H1 (cell line): ENCODE measurements around the gene CTSL. TPM values are rescaled to one million over a fixed set of nuclear protein-coding genes. Genes with fewer than 3 reads are reported as not detected.

Source experiments
- CTCF ChIA-PET: fragments of 300-600 bp; sonication (Branson Sonifier 250); formaldehyde crosslinking; loops from one replicate; lab custom pipeline; 2021; ENCODE audit not compliant: partially characterized antibody; lab: Charles Lee
- POLR2A ChIA-PET: fragments of 300-600 bp; sonication (Branson Sonifier 250); formaldehyde crosslinking; loops from one replicate; lab custom pipeline; 2021; ENCODE audit warnings: inconsistent platforms; ENCODE audit not compliant: partially characterized antibody; lab: Charles Lee
- DNase-seq, 2 experiments: peaks; one replicate each; pipeline versions ENCODE4 v3.0.0 to v3.0.0-alpha.2; 2010 to 2022; ENCODE audit warnings: low spot score in 2 of 2, low read depth in 1 of 2, mixed read lengths in 1 of 2
- FAIRE-seq: peaks from 2 replicates; lab custom pipeline; 2011; peaks lifted over from hg19 to GRCh38; lab: Jason Lieb, UNC
- H2AFZ ChIP-seq: 2 replicates; pipeline ENCODE4 v1.8.1; 2012; ENCODE audit warnings: low read length, inconsistent platforms
- H2AK5ac ChIP-seq: 2 replicates; pipeline ENCODE4 v1.6.1; 2013; ENCODE audit warnings: low read depth, low read length
- H2BK120ac ChIP-seq: replicated peaks from 2 replicates; pipeline ENCODE3; 2013; ENCODE audit warnings: low read depth, low read length, inconsistent platforms
- H2BK12ac ChIP-seq: 2 replicates; pipeline ENCODE4 v1.6.1; 2013; ENCODE audit warnings: low read depth, low read length
- H2BK15ac ChIP-seq: 2 replicates; pipeline ENCODE4 v1.6.1; 2013; ENCODE audit warnings: low read length
- H2BK20ac ChIP-seq: 2 replicates; pipeline ENCODE4 v1.6.1; 2013; ENCODE audit warnings: low read length
- H2BK5ac ChIP-seq: 2 replicates; pipeline ENCODE4 v1.6.1; 2013; ENCODE audit warnings: low read depth, low read length
- H3K14ac ChIP-seq: 2 replicates; pipeline ENCODE4 v1.6.1; 2013; ENCODE audit warnings: inconsistent platforms; ENCODE audit not compliant: insufficient read length
- H3K18ac ChIP-seq: 2 replicates; pipeline ENCODE4 v1.6.1; 2013; ENCODE audit warnings: low read length; ENCODE audit errors: extremely low read depth
- H3K23ac ChIP-seq: 2 replicates; pipeline ENCODE4 v1.6.1; 2013; ENCODE audit warnings: inconsistent platforms; ENCODE audit not compliant: insufficient read length
- H3K23me2 ChIP-seq: 2 replicates; pipeline ENCODE4 v1.6.1; 2013; ENCODE audit warnings: low read depth, low read length
- H3K27ac ChIP-seq: 2 replicates; pipeline ENCODE4 v1.6.1; 2011; ENCODE audit warnings: low read depth, low read length, inconsistent platforms
- H3K27me3 ChIP-seq, 4 experiments: replicated peaks in 1 of 4; 1 replicate in 1 of 4; 2 replicates in 3 of 4; pipeline versions ENCODE4 v1.6.1 to v1.8.1; 2011 to 2013; ENCODE audit warnings: low read length in 3 of 4, mild to moderate bottlenecking in 3 of 4, inconsistent platforms in 2 of 4, mixed read lengths in 2 of 4, moderate library complexity in 1 of 4; ENCODE audit not compliant: control insufficient read depth in 3 of 4, insufficient read depth in 3 of 4; ENCODE audit errors: extremely low read depth in 1 of 4
- H3K36me3 ChIP-seq, 4 experiments: 2 replicates each; pipeline versions ENCODE4 v1.6.1 to v1.8.1; 2011 to 2013; ENCODE audit warnings: mild to moderate bottlenecking in 4 of 4, low read length in 3 of 4, moderate library complexity in 2 of 4, control low read depth in 1 of 4, inconsistent platforms in 1 of 4; ENCODE audit not compliant: insufficient read depth in 4 of 4, control insufficient read depth in 2 of 4
- H3K4ac ChIP-seq: replicated peaks from 2 replicates; pipeline ENCODE3; 2013; ENCODE audit warnings: low read length, low read depth, mixed read lengths, inconsistent platforms; ENCODE audit not compliant: insufficient read length
- H3K4me1 ChIP-seq, 4 experiments: replicated peaks in 1 of 4; 1 replicate in 1 of 4; 2 replicates in 3 of 4; pipeline versions ENCODE4 v1.6.1 to v1.8.1; 2011 to 2013; ENCODE audit warnings: low read length in 3 of 4, inconsistent platforms in 2 of 4, mixed read lengths in 1 of 4; ENCODE audit not compliant: insufficient read depth in 4 of 4, control insufficient read depth in 3 of 4
- H3K4me2 ChIP-seq, 2 experiments: 2 replicates each; pipeline versions ENCODE4 v1.6.1 to v1.8.1; 2011 to 2013; ENCODE audit warnings: low read depth in 2 of 2, low read length in 2 of 2, control low read depth in 1 of 2, inconsistent platforms in 1 of 2, mild to moderate bottlenecking in 1 of 2; ENCODE audit not compliant: insufficient read depth in 1 of 2
- H3K4me3 ChIP-seq, 4 experiments: fragments of 200-600, 300-600 bp in 1 of 4; sonication (generic), shearing (Covaris generic), sonication (Bioruptor Twin) in 1 of 4; 2 replicates each; pipeline versions ENCODE4 v1.5.1 to v1.8.1; 2011 to 2016; ENCODE audit warnings: low read length in 4 of 4, low read depth in 3 of 4, control low read depth in 2 of 4, inconsistent platforms in 2 of 4, mild to moderate bottlenecking in 2 of 4, mixed read lengths in 1 of 4, moderate library complexity in 1 of 4; ENCODE audit not compliant: insufficient read depth in 2 of 4; ENCODE audit errors: extremely low read depth in 1 of 4
- H3K56ac ChIP-seq: replicated peaks from 2 replicates; pipeline ENCODE3; 2013; ENCODE audit warnings: low read depth, mild to moderate bottlenecking, mixed read lengths, low read length, inconsistent platforms; ENCODE audit not compliant: insufficient read length
- H3K79me1 ChIP-seq: 2 replicates; pipeline ENCODE4 v1.6.1; 2013; ENCODE audit warnings: low read depth, low read length, control low read depth
- H3K79me2 ChIP-seq, 2 experiments: 2 replicates each; pipeline versions ENCODE4 v1.6.1 to v1.8.1; 2012 to 2013; ENCODE audit warnings: low read length in 2 of 2, mild to moderate bottlenecking in 2 of 2, inconsistent platforms in 1 of 2; ENCODE audit not compliant: insufficient read depth in 2 of 2, control insufficient read depth in 1 of 2
- H3K9ac ChIP-seq, 4 experiments: replicated peaks in 1 of 4; 1 replicate in 1 of 4; 2 replicates in 3 of 4; pipeline versions ENCODE4 v1.6.1 to v1.8.1; 2011 to 2013; ENCODE audit warnings: low read depth in 3 of 4, low read length in 3 of 4, control low read depth in 2 of 4, mild to moderate bottlenecking in 2 of 4, moderate library complexity in 2 of 4, inconsistent platforms in 1 of 4; ENCODE audit errors: extremely low read depth in 1 of 4
- H3K9me3 ChIP-seq, 2 experiments: 2 replicates each; pipeline versions ENCODE4 v1.6.1 to v1.8.1; 2012 to 2013; ENCODE audit warnings: mild to moderate bottlenecking in 2 of 2, moderate library complexity in 2 of 2, control low read depth in 1 of 2, inconsistent platforms in 1 of 2, low read depth in 1 of 2, low read length in 1 of 2, mixed read lengths in 1 of 2; ENCODE audit not compliant: insufficient read depth in 2 of 2
- H4K20me1 ChIP-seq, 2 experiments: replicated peaks in 1 of 2; 2 replicates each; pipeline versions ENCODE3 to v1.8.1; 2011 to 2013; ENCODE audit warnings: inconsistent platforms in 2 of 2, low read length in 2 of 2, mild to moderate bottlenecking in 1 of 2; ENCODE audit not compliant: insufficient read depth in 2 of 2, control insufficient read depth in 1 of 2
- H4K5ac ChIP-seq: 2 replicates; pipeline ENCODE4 v1.6.1; 2013; ENCODE audit warnings: low read length, low read depth, mixed read lengths, inconsistent platforms; ENCODE audit not compliant: insufficient read length
- H4K8ac ChIP-seq: 2 replicates; pipeline ENCODE4 v1.8.0; 2013; ENCODE audit warnings: mild to moderate bottlenecking, moderate library complexity, low read length, inconsistent platforms; ENCODE audit not compliant: insufficient read depth; ENCODE audit errors: extremely low read depth
- H4K91ac ChIP-seq: replicated peaks from 2 replicates; pipeline ENCODE3; 2013; ENCODE audit warnings: low read length, mixed read lengths, inconsistent platforms; ENCODE audit not compliant: insufficient read length
- CHD1 ChIP-seq: IDR thresholded peaks from 2 replicates; pipeline ENCODE4 v1.6.1; 2012; ENCODE audit warnings: low read depth, low read length, improper control_type of control experiment
- CTCF ChIP-seq, 3 experiments: IDR thresholded peaks; 1 replicate in 2 of 3; 2 replicates in 1 of 3; pipeline versions ENCODE4 v1.5.1 to v1.6.1; 2011; ENCODE audit warnings: low read length in 3 of 3, mild to moderate bottlenecking in 3 of 3, inconsistent platforms in 2 of 3, low read depth in 1 of 3, moderate library complexity in 1 of 3; ENCODE audit not compliant: insufficient read depth in 1 of 3; ENCODE audit errors: control extremely low read depth in 1 of 3
- E2F6 ChIP-seq: IDR thresholded peaks from 2 replicates; pipeline ENCODE4 v1.6.1; 2012; ENCODE audit warnings: inconsistent platforms
- HDAC6 ChIP-seq: IDR thresholded peaks from one replicate; pipeline ENCODE4 v1.7.1; 2012; ENCODE audit warnings: low read depth, mild to moderate bottlenecking, inconsistent platforms, low read length, moderate library complexity
- NANOG ChIP-seq: IDR thresholded peaks from 2 replicates; pipeline ENCODE4 v1.6.1; 2011; ENCODE audit warnings: low read length, low read depth, mild to moderate bottlenecking, inconsistent platforms; ENCODE audit not compliant: insufficient read depth, poor library complexity, severe bottlenecking
- RNF2 ChIP-seq: fragments of 200-900, 300-1000 bp; sonication (generic); IDR thresholded peaks from 2 replicates; pipeline ENCODE4 v1.7.1; 2016; ENCODE audit warnings: borderline replicate concordance, low read depth, mild to moderate bottlenecking, antibody characterized with exemption, low read length; ENCODE audit not compliant: poor library complexity, severe bottlenecking; ENCODE audit errors: missing control alignments
- RXRA ChIP-seq: IDR thresholded peaks from 2 replicates; pipeline ENCODE4 v1.6.1; 2011; ENCODE audit warnings: low read depth, mild to moderate bottlenecking, low read length, moderate library complexity; ENCODE audit not compliant: insufficient read depth
- TEAD4 ChIP-seq: IDR thresholded peaks from 2 replicates; pipeline ENCODE4 v1.6.1; 2012; ENCODE audit warnings: low read depth, low read length, inconsistent platforms, mixed read lengths
- WGBS, 2 experiments: shearing (Covaris generic) in 1 of 2; methylation state at CpG; one replicate each; pipeline versions ENCODE4 v1.1.6 to v1.1.7; 2013 to 2015; ENCODE audit warnings: low lambda C conversion rate in 2 of 2, mixed read lengths in 2 of 2, inconsistent platforms in 1 of 2, low coverage in 1 of 2, missing lambda C conversion rate in 1 of 2; ENCODE audit not compliant: insufficient replicate concordance in 2 of 2, insufficient coverage in 1 of 2, insufficient read length in 1 of 2; ENCODE audit errors: extremely low coverage in 1 of 2, missing lambda C conversion rate in 1 of 2; 5-methylcytosine and 5-hydroxymethylcytosine counted together
- polyA plus RNA-seq, 7 experiments: library from polyadenylated mRNA; depleted of rRNA in 3 of 7; stranded (reverse) in 5 of 7; unstranded in 2 of 7; fragments of >200 nt in 5 of 7; fragments of 200-250 nt in 2 of 7; gene quantifications; 1 replicate in 5 of 7; 2 replicates in 1 of 7; 4 replicates in 1 of 7; pipeline versions ENCODE4 v1.2.1 to v1.2.3, GENCODE V29; 2011 to 2013; ENCODE audit warnings: missing spikeins in 2 of 7, mixed read lengths in 2 of 7
- total RNA-seq: library from RNA; stranded (reverse); fragmentation: NEBNext Ultra II Directional; extraction: Animal tissue kit (Norgen Biotek cat#: 25700); gene quantifications from 2 replicates; pipeline ENCODE4 v1.2.1, GENCODE V29; 2021

The CTSL gene
- total and polyA plus RNA-seq, 2 of the 8 experiments (the other 6 are each of a cell fraction or from before 2014, with no cell fraction given) = 34.2 to 38.2 TPM

- WGBS, 2 experiments = 92% methylated on average over 17 of the region's 17 CpGs; no CpG with 5 or more reads in 1 of the 2 experiments
Measured at GRCh38 chr9:87677776-87678587, 47.9 kb upstream of the CTSL start.

More at GRCh38 chr9:87677776-87678587, 47.9 kb upstream of the CTSL start:
- no peak overlapping the region for H2BK120ac ChIP-seq
- H4K20me1 ChIP-seq = peaks cover 0 to 4% of the 10 kb centered on the region in 2 experiments
- CTCF ChIA-PET = interaction anchor here (0.6 to 4.0 kb wide), 13 partner anchors 10 to 348 kb away, joined by 3 to 31 read pairs (median 3); no protein-coding TSS in a partner anchor
- H3K4ac ChIP-seq = no peak overlapping the region
- H3K18ac ChIP-seq = no peak overlapping the region
- H3K9ac ChIP-seq = no peak overlapping the region
- H3K4me3 ChIP-seq = no peak overlapping the region
- no peak overlapping the region for H4K91ac ChIP-seq
- no peak overlapping the region for H3K4me2 ChIP-seq
- no peaks in the 10 kb centered on the region for H3K4me1 ChIP-seq
- no peaks in the 10 kb centered on the region for H3K23me2 ChIP-seq
- H4K5ac ChIP-seq = no peak overlapping the region
- no peaks in the 10 kb centered on the region for H3K79me2 ChIP-seq
- peaks cover 2% of the 10 kb centered on the region; the same call in 1 of the 2 replicates for H3K79me1 ChIP-seq
- H3K9me3 ChIP-seq = no peaks in the 10 kb centered on the region
- DNase-seq (no peak), FAIRE-seq (no peak)
- no peak overlapping the region for H3K56ac ChIP-seq
- H3K14ac ChIP-seq = no peak overlapping the region
- no peak overlapping the region for H3K27ac ChIP-seq
- no peaks in the 10 kb centered on the region for H3K27me3 ChIP-seq
- no peak overlapping the region for H2BK20ac ChIP-seq
- no peak overlapping the region for H2BK15ac ChIP-seq
- POLR2A ChIA-PET = no interaction called here
- no peak overlapping the region for H2AK5ac ChIP-seq
- H4K8ac ChIP-seq = no peak overlapping the region; the same call in 1 of the 2 replicates
- no peak overlapping the region for H3K23ac ChIP-seq
- TF ChIP-seq CTCF (IDR thresholded peaks at IDR 0.05; ENCODE audit: control extremely low read depth in 1 of 3, insufficient read depth in 1 of 3, low read depth in 1 of 3, low read length in 3 of 3) = no peak
- no peak for TF ChIP-seq RNF2
- no peak for TF ChIP-seq RXRA
- no peak for TF ChIP-seq NANOG
- no peak for TF ChIP-seq HDAC6
- TF ChIP-seq CHD1 = no peak
- TF ChIP-seq TEAD4 = no peak
- TF ChIP-seq E2F6 = no peak
- TF ChIP-seq, all 59 proteins: peak for 0
- Histone ChIP-seq H2BK12ac (no peak overlapping the region), H2AFZ (no peak overlapping the region), H2BK5ac (no peak overlapping the region), H3K36me3 (peaks cover 5 to 24% (median 13%) of the 10 kb centered on the region in 4 experiments; a peak in 7 of 8 replicates)
